ENCODE data around the gene REG3G.

- TF ChIP-seq CTCF (conservative IDR thresholded peaks at IDR 0.05 in 1 of 2, IDR thresholded peaks at IDR 0.05 in 1 of 2; ENCODE audit: extremely low read depth in 1 of 2, insufficient read depth in 1 of 2, low read depth in 1 of 2, low read length in 2 of 2) (no peak), EZH2 (IDR thresholded peaks at IDR 0.05; ENCODE audit: borderline replicate concordance, low read length) (no peak)
Measured at GRCh38 chr2:78980871-78981270, 44.6 kb upstream of the REG3G start.

Data from mammary epithelial cell (primary cell).